Dendritic cell treated with granulocyte-macrophage colony-stimulating factor and Interleukin-4, amounts not matched to agents 40 ng/mL and 50 ng/mL, for 4 days (primary cell): ENCODE measurements around the gene F12.
"Not testable (repeated sequence)": the region's sequence is repeated elsewhere in the genome, so short reads cannot be mapped to it uniquely, and the experiment has no call there.

ENCODE experiments used
- H3K27ac Mint-ChIP-seq: one replicate; pipeline ENCODE4 v1.8.0; 2022; ENCODE audit warnings: mild to moderate bottlenecking, mixed read lengths
- H3K27me3 Mint-ChIP-seq: one replicate; pipeline ENCODE4 v1.8.0; 2022; ENCODE audit warnings: mild to moderate bottlenecking, mixed read lengths
- H3K36me3 Mint-ChIP-seq: one replicate; pipeline ENCODE4 v1.8.0; 2022; ENCODE audit warnings: low read depth, mixed read lengths
- H3K4me1 Mint-ChIP-seq: one replicate; pipeline ENCODE4 v1.8.0; 2022; ENCODE audit warnings: low read depth, mixed read lengths
- H3K4me3 Mint-ChIP-seq: one replicate; pipeline ENCODE4 v1.8.0; 2022; ENCODE audit warnings: mild to moderate bottlenecking, moderate library complexity, mixed read lengths
- H3K9me3 Mint-ChIP-seq: one replicate; pipeline ENCODE4 v1.8.0; 2022; ENCODE audit warnings: mixed read lengths
- intact Hi-C: fragments of 100-400 bp; cut with micrococcal nuclease; formaldehyde crosslinking; loops from one replicate; pipeline ENCODE4 v1.15.0; 2022

The F12 gene

GRCh38 chr5:177364159-177364962 is 45.0 kb downstream of the F12 start:
- intact Hi-C loops: no loop called here
- Mint-ChIP-seq H3K36me3 (peaks cover 75% of the 10 kb centered on the region), H3K27ac (peak overlapping the region; percentile 35), H3K4me1 (peaks cover 87% of the 10 kb centered on the region), H3K9me3 (no peaks in the 10 kb centered on the region), H3K4me3 (no peak overlapping the region), H3K27me3 (no peaks in the 10 kb centered on the region)

- no peaks in the 10 kb centered on the region for H3K27me3 Mint-ChIP-seq
- intact Hi-C loops: no loop called here
Measured at GRCh38 chr5:177363565-177363964, 45.8 kb downstream of the F12 start.

GRCh38 chr5:177362610-177363507 is 46.5 kb downstream of the F12 start:
- Mint-ChIP-seq H3K27me3 (no peaks in the 10 kb centered on the region), H3K9me3 (no peaks in the 10 kb centered on the region), H3K36me3 (peaks cover 75% of the 10 kb centered on the region), H3K27ac (peak overlapping the region; percentile 84), H3K4me3 (peak overlapping the region; percentile 75), H3K4me1 (peaks cover 84% of the 10 kb centered on the region)
- intact Hi-C loops: no loop called here

More at GRCh38 chr5:177363565-177363964, 45.8 kb downstream of the F12 start:
- Mint-ChIP-seq H3K4me3 (peak overlapping the region; percentile 75), H3K4me1 (peaks cover 87% of the 10 kb centered on the region), H3K27ac (peak overlapping the region; percentile 84), H3K36me3 (peaks cover 75% of the 10 kb centered on the region), H3K9me3 (no peaks in the 10 kb centered on the region)

GRCh38 chr5:177362292-177362609 is 47.1 kb downstream of the F12 start:
- H3K4me3 Mint-ChIP-seq: peak overlapping the region; percentile 75
- H3K9me3 Mint-ChIP-seq: no peaks in the 10 kb centered on the region
- intact Hi-C loops: no loop called here
- H3K4me1 Mint-ChIP-seq: peaks cover 89% of the 10 kb centered on the region
- peak overlapping the region; percentile 84 for H3K27ac Mint-ChIP-seq
- H3K36me3 Mint-ChIP-seq: peaks cover 71% of the 10 kb centered on the region
- no peaks in the 10 kb centered on the region for H3K27me3 Mint-ChIP-seq

DNA sequence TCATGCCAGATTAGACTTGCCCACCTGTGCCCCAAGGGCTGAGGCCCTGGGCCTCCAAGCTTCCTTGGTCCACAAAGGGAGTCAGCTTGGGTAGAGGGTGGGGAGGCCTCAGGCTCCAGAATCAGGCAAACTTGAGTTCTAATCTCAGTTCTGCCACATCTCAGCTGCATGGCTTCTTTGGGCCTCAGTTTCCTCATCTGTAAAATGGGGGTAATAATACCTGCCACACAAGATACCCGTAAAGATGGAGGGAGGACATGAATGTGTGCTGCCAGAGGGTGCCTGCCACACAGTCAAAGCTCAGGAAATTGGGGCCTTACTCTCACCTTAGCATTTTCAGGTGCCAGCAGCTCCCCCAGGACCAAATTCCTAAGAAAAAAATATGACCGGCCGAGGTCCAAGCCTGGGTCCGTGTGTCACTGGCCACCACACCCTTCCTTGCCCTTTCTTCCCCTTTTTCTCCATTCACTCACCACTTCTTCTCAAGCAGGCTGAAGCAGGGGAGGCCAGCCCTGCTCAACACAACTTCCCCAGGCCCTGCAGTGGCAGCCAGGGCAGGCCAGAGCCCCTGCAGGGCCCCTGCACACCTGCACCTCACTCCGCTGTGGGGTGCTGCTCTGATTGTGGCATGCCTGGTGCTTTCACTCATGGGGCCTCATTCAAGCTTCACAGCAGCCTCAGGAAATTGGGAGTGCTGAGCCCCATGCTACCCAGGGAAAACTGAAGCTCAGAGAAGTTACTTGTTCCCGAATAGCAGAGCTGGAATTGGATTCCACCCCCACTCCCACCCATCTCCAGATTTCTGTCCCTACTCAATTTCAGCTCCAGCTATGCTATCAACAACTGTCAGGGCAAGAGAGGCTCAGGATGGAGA is 47.7 kb downstream of the F12 start:
- Mint-ChIP-seq H3K27me3 (no peaks in the 10 kb centered on the region), H3K27ac (peak overlapping the region; percentile 84), H3K9me3 (no peaks in the 10 kb centered on the region), H3K4me3 (peak overlapping the region; percentile 75), H3K36me3 (peaks cover 65% of the 10 kb centered on the region), H3K4me1 (peaks cover 91% of the 10 kb centered on the region)
- intact Hi-C loops: no loop called here

DNA sequence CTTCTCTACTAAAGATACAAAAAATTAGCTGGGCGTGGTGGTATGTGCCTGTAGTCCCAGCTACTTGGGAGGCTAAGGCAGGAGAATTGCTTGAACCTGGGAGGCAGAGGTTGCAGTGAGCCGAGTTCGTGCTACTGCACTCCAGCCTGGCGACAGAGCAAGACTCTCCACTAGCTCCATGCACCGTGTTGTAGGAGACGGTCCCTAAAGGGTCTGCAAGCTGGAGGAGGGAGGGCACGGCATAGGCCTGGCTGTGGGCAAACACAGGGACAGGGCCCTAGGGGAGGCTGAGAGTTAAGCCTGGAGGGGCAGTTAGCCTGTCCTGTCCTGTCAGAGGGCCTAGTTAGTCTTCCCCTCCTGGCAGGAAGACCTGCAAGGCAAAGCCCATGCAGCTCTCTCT is 48.6 kb downstream of the F12 start:
- peaks cover 91% of the 10 kb centered on the region for H3K4me1 Mint-ChIP-seq
- peak overlapping the region; percentile 49 for H3K4me3 Mint-ChIP-seq
- H3K27ac Mint-ChIP-seq: peak overlapping the region; percentile 84
- peaks cover 56% of the 10 kb centered on the region for H3K36me3 Mint-ChIP-seq
- H3K27me3 Mint-ChIP-seq, H3K9me3 Mint-ChIP-seq, intact Hi-C loops: not testable (repeated sequence)

DNA sequence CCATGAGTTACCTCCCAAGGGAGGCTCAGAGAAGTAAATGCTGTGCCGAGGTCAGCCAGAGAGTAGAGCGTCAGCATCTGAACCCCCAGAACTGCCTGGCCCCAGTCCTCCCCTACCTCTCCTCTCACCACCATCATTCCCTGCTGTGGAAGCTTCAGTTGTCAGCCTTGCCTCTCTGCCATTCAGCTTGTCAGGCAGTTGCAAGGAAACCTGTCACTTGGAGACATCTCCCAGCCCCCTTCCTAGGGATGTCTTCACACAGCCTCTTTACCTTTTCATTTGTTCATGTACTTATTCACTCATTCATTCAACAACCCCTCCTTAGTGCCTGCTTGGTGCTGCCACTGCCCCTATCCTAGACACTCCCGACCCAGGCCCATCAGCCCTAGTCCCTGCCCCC is 49.5 kb downstream of the F12 start:
- H3K27ac Mint-ChIP-seq: peak overlapping the region; percentile 84
- peaks cover 95% of the 10 kb centered on the region for H3K4me1 Mint-ChIP-seq
- intact Hi-C loops: loop anchor here (5.0 kb wide), 1 partner anchor 53 kb away; no protein-coding TSS in a partner anchor
- peaks cover 48% of the 10 kb centered on the region for H3K36me3 Mint-ChIP-seq
- no peaks in the 10 kb centered on the region for H3K27me3 Mint-ChIP-seq
- peak overlapping the region; percentile 94 for H3K4me3 Mint-ChIP-seq
- peaks cover 6% of the 10 kb centered on the region for H3K9me3 Mint-ChIP-seq

GRCh38 chr5:177359451-177359851 is 49.9 kb downstream of the F12 start:
- Mint-ChIP-seq H3K4me1 (peaks cover 95% of the 10 kb centered on the region), H3K27me3 (no peaks in the 10 kb centered on the region), H3K36me3 (peaks cover 44% of the 10 kb centered on the region), H3K27ac (peak overlapping the region; percentile 84), H3K4me3 (peak overlapping the region; percentile 94), H3K9me3 (peaks cover 6% of the 10 kb centered on the region)
- intact Hi-C loops: loop anchor here (5.0 kb wide), 1 partner anchor 52 kb away; no protein-coding TSS in a partner anchor

DNA sequence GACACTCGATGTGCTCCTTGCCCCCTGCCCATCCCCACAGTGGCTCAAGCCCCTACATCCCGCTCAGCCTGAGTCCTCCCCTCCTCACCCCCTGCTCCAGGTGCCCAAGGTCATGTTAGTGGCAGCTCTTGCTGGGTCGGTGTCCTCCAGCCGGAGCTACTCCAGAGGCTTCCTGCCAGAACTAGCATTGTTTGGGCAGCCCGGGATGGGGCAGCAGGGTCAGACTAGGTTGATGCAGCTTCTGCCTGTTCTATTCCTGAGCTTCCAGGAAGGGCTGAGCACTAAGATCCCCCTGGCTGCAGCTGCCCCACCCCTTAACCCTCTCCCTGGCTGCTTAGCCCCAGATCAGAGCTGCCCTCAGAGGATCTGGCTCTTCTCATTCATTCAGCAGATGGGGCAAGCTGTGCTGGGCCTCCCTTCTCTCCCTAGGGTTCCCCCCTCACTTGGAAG is 51.0 kb downstream of the F12 start:
- H3K27me3 Mint-ChIP-seq: no peaks in the 10 kb centered on the region
- intact Hi-C loops: loop anchor here (5.0 kb wide), 1 partner anchor 51 kb away; no protein-coding TSS in a partner anchor
- peaks cover 40% of the 10 kb centered on the region for H3K36me3 Mint-ChIP-seq
- H3K4me3 Mint-ChIP-seq: peak overlapping the region; percentile 94
- H3K4me1 Mint-ChIP-seq: peaks cover 95% of the 10 kb centered on the region
- H3K27ac Mint-ChIP-seq: peak overlapping the region; percentile 84
- H3K9me3 Mint-ChIP-seq: peaks cover 6% of the 10 kb centered on the region

GRCh38 chr5:177357459-177358351 is 51.7 kb downstream of the F12 start, which contains the start of gene RGS14:
RGS14 (plus strand) TSS chr5:177357924; CDS start chr5:177358025, 101 bp downstream.
- Mint-ChIP-seq H3K4me3 (peak within 1 kb of the TSS; percentile 94), H3K27ac (peak within 1 kb of the TSS; percentile 84), H3K36me3 (peaks cover 36% of the 10 kb centered on the region), H3K27me3 (no peaks in the 10 kb centered on the region), H3K9me3 (peaks cover 6% of the 10 kb centered on the region), H3K4me1 (peaks cover 95% of the 10 kb centered on the region)
- intact Hi-C loops: loop anchor here (5.0 kb wide), 1 partner anchor 50 kb away; no protein-coding TSS in a partner anchor

DNA sequence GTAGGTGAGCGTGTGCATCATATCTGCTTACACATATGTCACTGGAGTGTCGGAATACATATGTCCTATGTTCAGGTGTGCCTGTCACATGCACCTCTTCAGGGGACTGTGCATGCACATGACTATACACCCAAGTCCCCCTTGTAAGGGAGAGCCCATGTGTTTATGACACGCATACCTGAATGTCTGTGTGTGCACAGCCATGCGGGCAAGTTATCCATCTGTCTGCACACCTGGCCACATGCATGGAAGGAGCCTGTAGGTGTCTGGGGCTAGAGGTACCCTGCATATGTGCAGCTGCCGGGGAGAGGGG is 52.3 kb downstream of the F12 start:
- Mint-ChIP-seq H3K27ac (peak overlapping the region; percentile 84), H3K4me1 (peaks cover 95% of the 10 kb centered on the region), H3K9me3 (peaks cover 6% of the 10 kb centered on the region), H3K27me3 (no peaks in the 10 kb centered on the region), H3K4me3 (peak overlapping the region; percentile 94), H3K36me3 (peaks cover 31% of the 10 kb centered on the region)
- intact Hi-C loops: loop anchor here (5.0 kb wide), 1 partner anchor 50 kb away; no protein-coding TSS in a partner anchor

DNA sequence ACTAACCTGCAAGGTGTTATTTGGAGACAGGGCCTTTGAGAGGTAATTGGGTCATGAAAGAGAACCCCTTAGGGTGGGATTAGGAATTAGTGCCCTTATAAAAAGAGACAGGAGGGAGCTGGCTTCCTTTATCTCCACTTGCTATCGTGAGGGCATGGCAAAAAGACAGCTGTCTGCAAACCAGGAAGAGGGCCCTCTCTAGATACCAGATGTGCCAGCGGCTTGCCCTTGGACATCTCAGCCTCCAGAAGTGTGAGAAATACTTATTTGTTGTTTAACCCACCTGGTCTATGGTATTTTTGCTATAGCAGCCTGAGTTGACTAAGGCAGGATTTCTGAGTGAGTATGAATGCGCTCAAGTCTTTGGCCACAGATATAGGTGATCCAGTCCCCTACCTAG is 52.6 kb downstream of the F12 start:
- H3K4me1 Mint-ChIP-seq: peaks cover 94% of the 10 kb centered on the region
- peak overlapping the region; percentile 94 for H3K4me3 Mint-ChIP-seq

More for the DNA sequence above, 52.6 kb downstream of the F12 start:
- H3K27ac Mint-ChIP-seq: peak overlapping the region; percentile 84
- peaks cover 6% of the 10 kb centered on the region for H3K9me3 Mint-ChIP-seq
- peaks cover 31% of the 10 kb centered on the region for H3K36me3 Mint-ChIP-seq
- intact Hi-C loops: loop anchor here (5.0 kb wide), 1 partner anchor 49 kb away; no protein-coding TSS in a partner anchor
- H3K27me3 Mint-ChIP-seq: no peaks in the 10 kb centered on the region
